NCI-H2196 treated with DMSO at 0.1 percent for 48 hours (cell line): Measurements from ENCODE around the gene TUFT1.

ENCODE experiments used
- DNase-seq: peaks from one replicate; lab custom pipeline; 2025; ENCODE audit not compliant: unreplicated experiment; lab: John Stamatoyannopoulos, UW

TUFT1 gene

GRCh38 chr1:151540021-151540981 is at the start of gene TUFT1:
TUFT1 (plus strand) TSS chr1:151540309; CDS start chr1:151540367, 58 bp downstream.
- peak; percentile 92 for DNase-seq

DNA sequence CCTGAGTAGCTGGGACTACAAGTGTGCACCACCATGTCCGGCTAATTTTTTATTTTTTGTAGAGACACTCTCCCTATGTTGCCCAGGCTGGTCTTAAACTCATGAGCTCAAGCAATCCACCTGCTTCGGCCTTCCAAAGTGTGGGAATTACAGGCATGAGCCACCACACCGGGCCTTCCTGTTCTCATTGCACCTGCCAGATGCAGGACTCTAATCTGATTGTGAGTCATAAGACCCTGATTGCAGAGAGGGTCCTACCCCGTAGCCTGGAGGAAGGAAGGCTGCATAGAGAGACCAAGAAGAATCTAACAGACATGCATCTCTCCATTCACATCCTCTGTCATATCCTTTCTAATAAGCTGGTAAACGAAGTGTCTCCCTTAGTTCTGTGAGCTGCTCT is 48.5 kb upstream of the TUFT1 start:
- DNase-seq: no peak

- no peak for DNase-seq
Observed at GRCh38 chr1:151492120-151492519, 48.0 kb upstream of the TUFT1 start.

- no peak for DNase-seq
Observed at GRCh38 chr1:151493042-151493441, 47.1 kb upstream of the TUFT1 start.

GRCh38 chr1:151494741-151495281 is 45.3 kb upstream of the TUFT1 start:
- no peak for DNase-seq

GRCh38 chr1:151495316-151495715 is 44.8 kb upstream of the TUFT1 start:
- DNase-seq: no peak

DNA sequence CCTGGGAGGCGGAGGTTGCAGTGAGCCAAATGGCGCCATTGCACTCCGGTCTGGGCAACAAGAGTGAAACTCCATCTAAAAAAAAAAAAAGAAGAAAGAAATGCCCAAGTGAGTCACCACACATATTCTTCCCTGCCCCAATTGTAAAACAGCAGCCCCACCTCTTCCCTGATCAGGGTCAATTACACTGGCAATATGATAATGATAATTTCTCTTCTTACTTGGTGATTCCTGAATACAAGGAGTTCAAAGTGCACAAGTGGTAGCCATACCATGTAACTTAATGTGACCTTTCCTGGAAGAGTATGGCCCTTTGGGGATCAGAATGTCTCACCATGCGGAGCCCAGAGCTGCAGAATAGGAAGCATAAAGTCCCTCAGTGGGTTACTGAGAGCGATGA is 40.7 kb upstream of the TUFT1 start:
- DNase-seq: no peak

GRCh38 chr1:151499930-151500329 is 40.2 kb upstream of the TUFT1 start:
- no peak for DNase-seq

DNA sequence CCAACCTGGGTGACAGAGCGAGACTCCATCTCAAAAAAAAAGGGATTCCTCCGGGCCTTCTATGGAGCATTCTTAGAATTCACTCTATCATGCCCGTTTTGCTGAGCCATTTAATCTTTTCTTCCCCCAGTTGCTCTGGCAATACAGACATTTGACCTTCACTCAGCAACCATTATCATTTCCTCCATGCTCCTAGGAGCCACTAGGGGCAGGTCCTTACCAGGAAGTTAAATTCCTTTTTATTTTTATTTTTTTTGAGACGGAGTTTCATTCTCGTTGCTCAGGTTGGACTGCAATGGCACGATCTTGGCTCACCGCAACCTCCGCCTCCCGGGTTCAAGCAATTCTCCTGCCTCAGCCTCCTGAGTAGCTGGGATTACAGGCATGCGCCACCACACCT is 38.6 kb upstream of the TUFT1 start:
- DNase-seq: no peak

- no peak for DNase-seq
Observed at GRCh38 chr1:151502035-151502700, 37.9 kb upstream of the TUFT1 start.

- DNase-seq: no peak
Observed at GRCh38 chr1:151502859-151503780, 37.0 kb upstream of the TUFT1 start.

- DNase-seq: no peak
Observed at GRCh38 chr1:151504252-151504651, 35.9 kb upstream of the TUFT1 start.

GRCh38 chr1:151504759-151505158 is 35.4 kb upstream of the TUFT1 start:
- no peak for DNase-seq

GRCh38 chr1:151508833-151509232 is 31.3 kb upstream of the TUFT1 start:
- DNase-seq: no peak

DNA sequence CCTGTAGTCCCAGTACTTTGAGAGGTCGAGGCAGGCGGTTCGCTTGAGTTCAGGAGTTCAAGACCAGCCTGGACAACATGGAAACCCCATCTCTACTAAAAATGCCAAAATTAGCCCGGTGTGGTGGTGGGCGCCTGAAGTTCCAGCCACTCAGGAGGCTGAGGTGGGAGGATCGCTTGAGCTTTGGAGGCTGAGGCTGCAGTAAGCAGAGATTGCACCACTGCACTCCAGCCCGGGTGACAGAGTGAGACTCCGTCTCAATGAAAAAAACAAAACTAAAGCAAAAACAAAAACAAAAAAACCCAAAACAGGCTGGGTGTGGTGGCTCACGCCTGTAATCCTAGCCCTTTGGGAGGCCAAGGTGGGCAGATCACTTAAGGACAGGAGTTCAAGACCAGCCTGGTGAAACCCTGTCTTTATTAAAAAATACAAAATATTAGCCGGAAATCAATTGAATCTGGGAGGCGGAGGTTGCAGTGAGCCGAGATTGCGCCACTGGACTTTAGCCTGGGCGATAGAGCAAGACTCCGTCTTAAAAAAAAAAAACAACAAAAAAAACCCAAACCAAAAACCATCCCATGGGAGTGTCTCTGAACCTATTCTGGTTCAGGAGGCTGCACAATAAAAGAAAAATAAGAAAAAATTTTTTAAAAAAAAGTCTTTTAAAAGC is 30.6 kb upstream of the TUFT1 start:
- DNase-seq: no peak

GRCh38 chr1:151510020-151510405 is 30.1 kb upstream of the TUFT1 start:
- no peak for DNase-seq

DNA sequence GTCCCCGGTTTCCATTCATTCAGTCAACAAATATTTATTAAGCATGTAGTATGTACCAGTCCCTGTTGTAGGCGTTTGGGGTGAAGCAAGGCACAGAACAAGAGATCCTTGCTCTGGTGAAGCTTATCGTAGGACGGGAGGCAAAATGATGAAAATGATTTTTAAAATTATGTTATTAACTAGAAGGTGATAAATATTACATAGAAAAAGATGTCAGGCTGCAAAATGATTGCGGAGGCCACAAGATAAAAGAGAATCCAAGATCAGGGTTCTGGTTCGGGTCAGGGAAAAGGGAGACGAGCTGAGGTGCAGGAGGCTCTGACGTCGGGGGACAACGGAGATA is 29.5 kb upstream of the TUFT1 start:
- no peak for DNase-seq

- DNase-seq: peak; percentile 89
Observed at GRCh38 chr1:151510957-151511635, 29.0 kb upstream of the TUFT1 start, which contains the start of gene CGN. CGN (plus strand) TSS chr1:151511387; CDS start chr1:151518520, 7,133 bp downstream.

DNA sequence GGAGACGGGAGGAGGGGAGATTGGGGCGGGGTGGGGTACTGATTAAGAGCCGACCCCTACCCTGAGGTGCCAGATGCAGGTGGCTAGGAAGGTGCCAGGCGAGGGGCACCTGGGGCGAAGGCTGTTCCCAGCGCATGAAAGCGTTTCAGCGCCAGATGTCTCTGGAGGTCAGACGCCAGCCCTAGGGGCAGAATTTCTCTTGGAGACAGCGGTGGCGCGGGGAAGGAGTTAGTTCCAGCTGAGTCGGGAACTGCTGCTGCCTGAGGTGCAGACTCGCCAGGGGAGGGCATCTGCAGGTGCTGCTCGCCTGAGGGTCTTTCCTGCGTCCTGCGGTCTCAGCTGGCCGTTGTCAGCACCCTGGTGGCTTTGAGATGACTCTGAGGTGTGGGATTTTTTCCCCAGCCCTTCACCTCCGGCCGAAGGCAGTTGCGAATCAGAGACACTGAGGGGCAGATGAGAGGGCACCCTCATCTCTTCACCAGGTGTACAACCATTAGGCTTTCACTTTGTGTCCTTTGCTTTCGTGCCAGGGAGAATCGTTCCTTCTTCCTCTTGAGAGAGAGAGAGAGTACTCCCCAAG is 28.4 kb upstream of the TUFT1 start:
- DNase-seq: no peak
